ENCODE data around the gene GALNT9.

- TF ChIP-seq CTCF (IDR thresholded peaks at IDR 0.05), result no peak
- TF ChIP-seq EZH2phosphoT487 (IDR thresholded peaks at IDR 0.05), result no peak
- no peak for TF ChIP-seq EZH2 (IDR thresholded peaks at IDR 0.05)
These were observed 25.7 kb upstream of the GALNT9 start for GRCh38 chr12:132354982-132355680.
